Spleen (tissue), 11 donors: ENCODE results near the gene DAB2IP. TPM values are rescaled to one million over a fixed set of nuclear protein-coding genes. Genes with fewer than 3 reads are reported as not detected.

Experiments used
- DNase-seq: peaks from one replicate; pipeline ENCODE4 v3.0.0-alpha.2; 2020
- H3K27ac ChIP-seq, 8 donors: fragments of 200-600 bp; sonication (generic) in 7 of 8; 1 replicate in 4 of 8; 2 replicates in 4 of 8; pipeline versions ENCODE4 v1.5.0 to v1.8.0; 2016 to 2021; ENCODE audit warnings: inconsistent platforms in 4 of 8, mild to moderate bottlenecking in 4 of 8, moderate library complexity in 1 of 8
- H3K27me3 ChIP-seq, 7 donors: fragments of 200-600 bp; sonication (generic) in 6 of 7; replicated peaks in 1 of 7; 1 replicate in 4 of 7; 2 replicates in 3 of 7; pipeline versions ENCODE4 v1.5.0 to v1.8.0; 2016 to 2021; ENCODE audit warnings: inconsistent platforms in 3 of 7, mild to moderate bottlenecking in 1 of 7
- H3K36me3 ChIP-seq, 6 donors: fragments of 200-600 bp; sonication (generic) in 5 of 6; 1 replicate in 4 of 6; 2 replicates in 2 of 6; pipeline versions ENCODE4 v1.5.0 to v1.8.0; 2016 to 2021; ENCODE audit warnings: inconsistent platforms in 2 of 6
- H3K4me1 ChIP-seq, 6 donors: fragments of 200-600 bp; sonication (generic) in 5 of 6; 1 replicate in 3 of 6; 2 replicates in 3 of 6; pipeline versions ENCODE4 v1.5.0 to v1.8.0; 2016 to 2021; ENCODE audit warnings: inconsistent platforms in 3 of 6
- H3K4me3 ChIP-seq, 8 donors: fragments of 200-600 bp; sonication (generic) in 7 of 8; 1 replicate in 4 of 8; 2 replicates in 4 of 8; pipeline versions ENCODE4 v1.5.0 to v1.8.0; 2016 to 2021; ENCODE audit warnings: inconsistent platforms in 4 of 8, mild to moderate bottlenecking in 4 of 8, moderate library complexity in 2 of 8
- H3K9me3 ChIP-seq, 8 donors: fragments of 200-600 bp; sonication (generic) in 7 of 8; 1 replicate in 4 of 8; 2 replicates in 4 of 8; pipeline versions ENCODE4 v1.5.0 to v1.8.0; 2016 to 2021; ENCODE audit warnings: inconsistent platforms in 4 of 8
- CTCF ChIP-seq, 11 experiments: fragments of 200-600 bp in 7 of 11; fragments of 450-650 bp in 4 of 11; sonication (generic) in 4 of 11; IDR thresholded peaks in 8 of 11; conservative IDR thresholded peaks in 3 of 11; 1 replicate in 7 of 11; 2 replicates in 4 of 11; pipeline versions ENCODE4 v1.4.0 to v1.8.0; 2016 to 2021; ENCODE audit warnings: antibody characterized with exemption in 11 of 11, inconsistent platforms in 4 of 11, mild to moderate bottlenecking in 1 of 11
- POLR2A ChIP-seq, 3 donors: fragments of 450-650 bp; IDR thresholded peaks; one replicate each; pipeline ENCODE4 v1.5.1; 2017; ENCODE audit warnings: antibody characterized with exemption in 3 of 3, mild to moderate bottlenecking in 1 of 3
- POLR2AphosphoS5 ChIP-seq, 3 donors: sonication (generic); formaldehyde crosslinking; IDR thresholded peaks; one replicate each; pipeline ENCODE4 v1.5.1; 2017; ENCODE audit warnings: antibody characterized with exemption in 3 of 3
- WGBS, 5 donors: extraction: QIAGEN DNeasy Blood & Tissue Kit in 3 of 5; methylation state at CpG; one replicate each; pipeline versions ENCODE4 v1.1.5 to v1.1.7; 2013 to 2018; 5-methylcytosine and 5-hydroxymethylcytosine counted together
- intact Hi-C: fragments of 100-400 bp; cut with DNase I; formaldehyde crosslinking; loops from one replicate; pipeline ENCODE4 v1.15.0; 2023; ENCODE audit warnings: low total_unique reads
- polyA plus RNA-seq, 3 donors: library from polyadenylated mRNA; stranded (reverse); fragments of 200-250 nt; gene quantifications; one replicate each; pipeline ENCODE4 v1.2.1, GENCODE V29; 2013
- total RNA-seq, 7 donors: library from RNA; depleted of rRNA in 3 of 7; stranded (reverse); fragments of >200 nt in 3 of 7; fragmentation: NEBNext Ultra II Directional in 4 of 7; extraction: Animal tissue kit (Norgen Biotek cat#: 25700) in 4 of 7; gene quantifications; one replicate each; pipeline versions ENCODE4 v1.1.0 to v1.2.1, GENCODE V29; 2016 to 2021
- donor health status: healthy with polysubstance abuse.
- donor health status: DM: no; HTN: no; CAD: no; lungs with moderate emphysema.
- donor health status: DM: no; HTN: no; CAD: no.
- donor health status: Bipolar disorder and iron deficiency.
- donor health status: healthy.
- donor health status: DM: no; HTN: no; CAD: no.
- donor health status: DM: yes; HTN: yes; CAD: no.

The DAB2IP gene
- total and polyA plus RNA-seq, 10 donors: 5.0 to 83.0 (median 38.1) TPM

GRCh38 chr9:121692606-121693387 lies 41.4 kb downstream of the DAB2IP start:
- Histone ChIP-seq H3K9me3 (no peaks in the 10 kb centered on the region), H3K27ac (peak overlapping the region in 4 of 8 donors; percentile 33 to 54 (median 42)), H3K36me3 (no peaks in the 10 kb centered on the region), H3K4me3 (no peak overlapping the region), H3K27me3 (peaks cover 0 to 22% (median 6%) of the 10 kb centered on the region in 7 donors), H3K4me1 (peaks cover 0 to 41% (median 20%) of the 10 kb centered on the region in 6 donors)
- no peak for DNase-seq
- TF ChIP-seq POLR2AphosphoS5 (IDR thresholded peaks at IDR 0.05) (peak in 1 of 3 donors; percentile 15), CTCF (IDR thresholded peaks at IDR 0.05 in 8 of 11, conservative IDR thresholded peaks at IDR 0.05 in 3 of 11) (no peak), POLR2A (IDR thresholded peaks at IDR 0.05) (no peak)
- WGBS, 5 donors: 77 to 86% (median 84%) methylated on average over 14 of the region's 14 CpGs
- intact Hi-C loops: no loop called here

- intact Hi-C loops: no loop called here
- Histone ChIP-seq H3K4me3 (no peak overlapping the region), H3K36me3 (no peaks in the 10 kb centered on the region), H3K4me1 (peaks cover under 1 to 47% (median 22%) of the 10 kb centered on the region in 6 donors), H3K27ac (peak overlapping the region in 4 of 8 donors; percentile 33 to 54 (median 42)), H3K27me3 (peaks cover 0 to 27% (median 10%) of the 10 kb centered on the region in 7 donors), H3K9me3 (no peaks in the 10 kb centered on the region)
- 80 to 87% (median 83%) methylated on average over 4 of the region's 4 CpGs for WGBS, 5 donors
- DNase-seq: no peak
- TF ChIP-seq CTCF (IDR thresholded peaks at IDR 0.05 in 8 of 11, conservative IDR thresholded peaks at IDR 0.05 in 3 of 11) (no peak), POLR2AphosphoS5 (IDR thresholded peaks at IDR 0.05) (no peak), POLR2A (IDR thresholded peaks at IDR 0.05) (no peak)
These were observed 41.9 kb downstream of the DAB2IP start for GRCh38 chr9:121693388-121693670.

GRCh38 chr9:121694001-121694400 lies 42.6 kb downstream of the DAB2IP start:
- H3K4me3 ChIP-seq: no peak overlapping the region
- no peak for DNase-seq
- peak overlapping the region in 2 of 8 donors; percentile 33 to 54 for H3K27ac ChIP-seq
- intact Hi-C loops: no loop called here
- peaks cover 0 to 33% (median 14%) of the 10 kb centered on the region in 7 donors for H3K27me3 ChIP-seq
- H3K36me3 ChIP-seq: no peaks in the 10 kb centered on the region
- no peaks in the 10 kb centered on the region for H3K9me3 ChIP-seq
- WGBS, 5 donors: 83 to 92% (median 86%) methylated on average over 3 to 5 of the region's 5 CpGs
- H3K4me1 ChIP-seq: peaks cover 5 to 52% (median 27%) of the 10 kb centered on the region in 6 donors
- no peak for TF ChIP-seq CTCF (IDR thresholded peaks at IDR 0.05 in 8 of 11, conservative IDR thresholded peaks at IDR 0.05 in 3 of 11)
- no peak for TF ChIP-seq POLR2A (IDR thresholded peaks at IDR 0.05)
- TF ChIP-seq POLR2AphosphoS5 (IDR thresholded peaks at IDR 0.05): no peak

GRCh38 chr9:121694600-121694999 lies 43.2 kb downstream of the DAB2IP start:
- intact Hi-C loops: no loop called here
- 76 to 90% (median 85%) methylated on average over 7 of the region's 7 CpGs for WGBS, 5 donors
- H3K27ac ChIP-seq: no peak overlapping the region

More at GRCh38 chr9:121694600-121694999, 43.2 kb downstream of the DAB2IP start:
- TF ChIP-seq CTCF (IDR thresholded peaks at IDR 0.05 in 8 of 11, conservative IDR thresholded peaks at IDR 0.05 in 3 of 11) (no peak), POLR2AphosphoS5 (IDR thresholded peaks at IDR 0.05) (no peak), POLR2A (IDR thresholded peaks at IDR 0.05) (no peak)
- H3K4me3 ChIP-seq: no peak overlapping the region
- no peak for DNase-seq
- peaks cover 7 to 55% (median 29%) of the 10 kb centered on the region in 6 donors for H3K4me1 ChIP-seq
- no peaks in the 10 kb centered on the region for H3K9me3 ChIP-seq
- no peaks in the 10 kb centered on the region for H3K36me3 ChIP-seq
- H3K27me3 ChIP-seq: peaks cover 0 to 38% (median 18%) of the 10 kb centered on the region in 7 donors
